SW 1271 (cell line): ENCODE results near the gene CENPF.

Experiments used
- DNase-seq, 2 experiments: peaks; one replicate each; lab custom pipeline; 2025; lab: John Stamatoyannopoulos, UW

CENPF gene

GRCh38 chr1:214708321-214708955 lies 105.4 kb downstream of the CENPF start:
- no peak for DNase-seq

GRCh38 chr1:214709241-214709640 lies 106.2 kb downstream of the CENPF start:
- DNase-seq: no peak

GRCh38 chr1:214712737-214713136 lies 109.7 kb downstream of the CENPF start:
- no peak for DNase-seq
